GM12891 (cell line): ENCODE data around the gene SH3GL2.

Experiments
- POLR2A ChIP-seq: IDR thresholded peaks from 2 replicates; pipeline ENCODE4 v1.6.1; 2011; ENCODE audit warnings: low read depth, low read length, control low read depth
- POLR2AphosphoS5 ChIP-seq: IDR thresholded peaks from 2 replicates; pipeline ENCODE4 v1.6.1; 2011; ENCODE audit warnings: low read depth, low read length, control low read depth
- TAF1 ChIP-seq: IDR thresholded peaks from 2 replicates; pipeline ENCODE4 v1.6.1; 2011; ENCODE audit warnings: low read depth, low read length, control low read depth

GRCh38 chr9:17614250-17614649, 35.4 kb downstream of the SH3GL2 start:
- TF ChIP-seq POLR2A (no peak), POLR2AphosphoS5 (no peak), TAF1 (no peak)
